Activated CD8-positive, alpha-beta memory T cell treated with anti-CD3 and anti-CD28 coated beads for 1 hour (primary cell): ENCODE data around the gene ALG9.
"Not testable (repeated sequence)": the region's sequence is repeated elsewhere in the genome, so short reads cannot be mapped to it uniquely, and the experiment has no call there.

Source experiments
- DNase-seq, 2 donors: peaks; one replicate each; pipeline ENCODE4 v3.0.0-alpha.2; 2020; ENCODE audit warnings: low read depth in 1 of 2; ENCODE audit errors: extremely low read depth in 1 of 2

ALG9 gene

GRCh38 chr11:111870886-111871692, at the start of gene ALG9:
Gene ALG9 (minus strand): TSS chr11:111871581. CDS start chr11:111871482, 99 bp downstream.
- DNase-seq: peak; percentile 81 to 83

- DNase-seq: no peak
These were observed 49.5 kb upstream of the ALG9 start for GRCh38 chr11:111920908-111921307.

- DNase-seq: no peak
These were observed 47.2 kb upstream of the ALG9 start, which contains the start of gene C11orf52 for GRCh38 chr11:111918390-111919256. Gene C11orf52 (plus strand): TSS chr11:111918913. CDS start chr11:111918973, 60 bp downstream.

- no peak for DNase-seq
These were observed 46.4 kb upstream of the ALG9 start for GRCh38 chr11:111917788-111918187.

- no peak for DNase-seq
These were observed 45.9 kb upstream of the ALG9 start for GRCh38 chr11:111917312-111917711.

GRCh38 chr11:111916768-111917167, 45.4 kb upstream of the ALG9 start:
- DNase-seq: no peak

- DNase-seq: no peak
These were observed 42.6 kb upstream of the ALG9 start for GRCh38 chr11:111913997-111914396.

- no peak for DNase-seq
These were observed 41.9 kb upstream of the ALG9 start for GRCh38 chr11:111913031-111913861.

GRCh38 chr11:111912535-111912934, 41.2 kb upstream of the ALG9 start, which contains the start of gene HSPB2:
Gene HSPB2 (plus strand): TSS chr11:111912734. CDS start chr11:111912830, 96 bp downstream.
- no peak for DNase-seq

- DNase-seq: no peak
These were observed 40.4 kb upstream of the ALG9 start, which contains the start of gene CRYAB for GRCh38 chr11:111911563-111912401. Gene CRYAB (minus strand): TSS chr11:111911770. CDS start chr11:111911724, 46 bp downstream.

- no peak for DNase-seq
These were observed 39.5 kb upstream of the ALG9 start for GRCh38 chr11:111910676-111911562.

GRCh38 chr11:111909378-111909777, 38.0 kb upstream of the ALG9 start:
- no peak for DNase-seq

GRCh38 chr11:111908639-111909305, 37.4 kb upstream of the ALG9 start:
- DNase-seq: no peak

- DNase-seq: no peak
These were observed 35.3 kb upstream of the ALG9 start for GRCh38 chr11:111906680-111907079.

GRCh38 chr11:111905411-111905810, 34.0 kb upstream of the ALG9 start:
- no peak for DNase-seq

GRCh38 chr11:111886844-111887243, 15.5 kb upstream of the ALG9 start:
- DNase-seq: no peak

GRCh38 chr11:111886032-111886431, 14.7 kb upstream of the ALG9 start:
- DNase-seq: no peak

GRCh38 chr11:111885053-111885452, 13.7 kb upstream of the ALG9 start:
- DNase-seq: not testable (repeated sequence)
